Naive B cell (primary cell): ENCODE data around the gene RAD21L1. TPM values are rescaled to one million over a fixed set of nuclear protein-coding genes. Genes with fewer than 3 reads are reported as not detected.

Experiments used
- ATAC-seq, 2 donors: fragments of 150-1000 bp; cut with Tn5 transposase; 2 replicates each; pipeline ENCODE4 v1.10.0; 2021; ENCODE audit warnings: low read depth in 2 of 2, mild to moderate bottlenecking in 2 of 2, moderate library complexity in 2 of 2
- DNase-seq: peaks from one replicate; pipeline ENCODE4 v3.0.0; 2022
- H3K27ac Mint-ChIP-seq, 6 donors: one replicate each; pipeline ENCODE4 v1.8.0; 2020 to 2022; ENCODE audit warnings: mild to moderate bottlenecking in 6 of 6, mixed read lengths in 6 of 6, moderate library complexity in 5 of 6, inconsistent platforms in 2 of 6
- H3K27me3 Mint-ChIP-seq, 3 donors: one replicate each; pipeline ENCODE4 v1.8.0; 2021 to 2022; ENCODE audit warnings: mixed read lengths in 3 of 3, mild to moderate bottlenecking in 1 of 3
- H3K36me3 Mint-ChIP-seq, 2 donors: one replicate each; pipeline ENCODE4 v1.8.0; 2020 to 2022; ENCODE audit warnings: mixed read lengths in 2 of 2, inconsistent platforms in 1 of 2, mild to moderate bottlenecking in 1 of 2
- H3K4me1 Mint-ChIP-seq, 3 donors: one replicate each; pipeline ENCODE4 v1.8.0; 2020 to 2022; ENCODE audit warnings: mixed read lengths in 3 of 3, inconsistent platforms in 1 of 3, mild to moderate bottlenecking in 1 of 3, moderate library complexity in 1 of 3
- H3K4me3 Mint-ChIP-seq, 8 donors: one replicate each; pipeline ENCODE4 v1.8.0; 2020 to 2022; ENCODE audit warnings: mild to moderate bottlenecking in 8 of 8, mixed read lengths in 8 of 8, moderate library complexity in 8 of 8, inconsistent platforms in 2 of 8
- H3K9me3 Mint-ChIP-seq, 7 donors: one replicate each; pipeline ENCODE4 v1.8.0; 2020 to 2022; ENCODE audit warnings: mixed read lengths in 7 of 7, mild to moderate bottlenecking in 5 of 7, inconsistent platforms in 2 of 7, moderate library complexity in 1 of 7
- polyA plus RNA-seq, 6 donors: library from polyadenylated mRNA; unstranded; fragments of 300-500 nt; fragmentation: Illumina TruSeq; gene quantifications; one replicate each; pipeline ENCODE4 v1.2.3, GENCODE V29; 2021; ENCODE audit warnings: low read depth in 6 of 6

RAD21L1 gene
- polyA plus RNA-seq, 6 donors from 2014 or later: not detected

DNA sequence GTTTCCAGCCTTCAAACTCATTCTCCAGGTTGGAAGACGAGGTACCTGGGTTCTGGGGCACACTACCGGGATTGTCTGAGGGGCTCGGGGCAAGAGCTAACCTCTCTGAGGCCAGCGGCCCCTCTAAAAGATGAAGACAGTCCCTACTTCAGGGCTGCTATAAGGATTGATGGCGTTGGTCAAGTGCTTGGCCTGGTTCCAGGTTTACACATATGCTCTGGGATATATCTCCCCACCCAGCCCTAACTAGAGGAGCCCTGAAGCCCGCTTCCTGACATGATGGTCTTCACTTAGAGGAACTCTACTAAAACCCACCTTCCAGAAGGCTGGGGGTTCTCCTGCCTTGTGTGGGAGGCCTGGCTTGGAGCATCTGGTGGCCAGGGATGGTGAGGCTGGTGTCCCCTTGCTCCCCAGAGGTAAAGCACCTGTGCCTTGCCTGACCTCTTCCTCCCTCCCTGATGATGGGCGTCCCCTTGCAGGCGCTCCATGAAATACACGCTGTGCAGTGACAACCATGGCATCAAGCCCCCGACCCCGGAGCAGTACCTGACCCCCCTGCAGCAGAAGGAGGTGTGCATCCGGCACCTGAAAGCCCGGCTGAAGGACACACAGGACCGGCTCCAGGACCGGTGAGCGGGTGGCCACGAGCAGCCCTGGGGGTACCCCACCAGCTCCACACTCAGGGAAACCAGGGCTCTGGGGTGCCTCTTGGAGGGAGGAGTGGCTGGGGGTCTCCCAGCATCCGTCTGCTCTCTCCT is 74.4 kb downstream of the RAD21L1 start:
- DNase-seq: no peak
- no peak for ATAC-seq
- peaks cover 0 to 10% (median 0%) of the 10 kb centered on the region in 3 donors for H3K27me3 Mint-ChIP-seq
- H3K4me1 Mint-ChIP-seq: peaks cover 0 to 4% (median 4%) of the 10 kb centered on the region in 3 donors
- H3K27ac Mint-ChIP-seq: no peak overlapping the region
- no peak overlapping the region for H3K4me3 Mint-ChIP-seq
- no peaks in the 10 kb centered on the region for H3K9me3 Mint-ChIP-seq
- no peaks in the 10 kb centered on the region for H3K36me3 Mint-ChIP-seq

DNA sequence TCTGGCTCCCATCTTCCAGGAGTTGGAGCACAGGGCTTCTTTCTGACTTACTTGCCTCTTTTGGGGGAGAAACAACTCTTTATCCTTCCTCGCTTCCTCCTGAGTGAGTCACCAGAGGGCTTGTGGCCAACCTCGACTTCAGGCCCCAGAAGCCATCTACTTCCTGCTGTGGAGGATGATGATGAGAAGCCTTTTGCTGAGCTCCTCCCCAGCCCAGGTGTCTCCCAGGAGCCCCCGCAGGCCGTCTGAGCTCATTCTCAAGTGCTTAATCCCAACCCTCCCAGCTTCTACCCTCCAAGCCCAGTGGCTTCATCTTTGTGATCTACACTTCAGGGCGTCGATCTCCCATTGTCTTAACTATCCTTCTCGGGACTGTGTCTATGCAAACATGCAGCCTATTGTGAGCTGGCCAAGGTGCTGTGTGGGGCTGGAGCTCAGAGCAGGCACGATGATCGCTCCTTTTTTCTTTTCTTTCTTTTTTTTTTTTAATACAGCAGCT is 75.2 kb downstream of the RAD21L1 start:
- DNase-seq (no peak), ATAC-seq (no peak)
- Mint-ChIP-seq H3K4me3 (no peak overlapping the region), H3K4me1 (peaks cover 0 to 4% (median 4%) of the 10 kb centered on the region in 3 donors), H3K27ac (peak overlapping the region in 1 of 6 donors; percentile 69), H3K27me3 (peaks cover 0 to 10% (median 0%) of the 10 kb centered on the region in 3 donors), H3K36me3 (no peaks in the 10 kb centered on the region), H3K9me3 (no peaks in the 10 kb centered on the region)

DNA sequence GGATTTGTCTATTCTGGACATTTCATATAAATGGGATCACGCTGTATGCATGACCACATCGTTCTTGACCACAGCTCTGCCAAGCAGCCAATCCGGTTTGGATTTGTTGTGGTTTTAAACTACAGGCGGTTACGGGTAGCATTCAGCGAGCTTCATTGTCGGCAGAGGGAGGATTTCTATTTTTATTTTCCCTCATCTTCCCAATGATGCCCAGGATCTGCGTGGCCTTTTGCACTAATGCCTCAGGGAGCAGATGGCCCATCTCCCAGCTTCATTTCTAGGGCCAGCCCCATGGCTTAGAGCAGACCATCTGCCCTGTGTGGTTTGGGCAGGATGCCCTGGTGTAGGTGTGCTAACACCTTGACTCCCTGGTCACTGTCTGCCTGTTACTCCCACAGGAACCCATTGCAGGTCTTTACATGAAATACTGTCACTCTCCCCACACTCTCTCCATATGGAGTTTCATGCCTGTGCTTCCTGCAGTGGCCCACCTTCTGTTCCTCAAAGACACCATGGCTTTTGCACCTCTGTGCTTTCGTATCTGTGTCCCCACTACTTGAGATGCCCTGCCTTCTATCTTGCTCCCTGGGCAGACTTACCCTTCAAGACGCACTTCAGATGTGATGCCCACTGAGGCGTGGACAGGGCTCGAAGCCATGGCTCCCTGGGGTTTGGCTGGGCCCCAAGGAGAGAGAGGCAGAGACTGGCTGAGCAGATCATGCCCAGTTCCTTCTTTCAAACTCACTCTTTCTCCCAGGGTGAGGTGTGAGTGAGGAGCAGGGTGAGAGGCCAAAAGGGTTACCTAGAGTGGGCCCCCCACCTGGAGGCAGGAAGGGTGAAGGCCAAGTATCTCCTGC is 77.1 kb downstream of the RAD21L1 start:
- Mint-ChIP-seq H3K4me1 (peaks cover 0 to 4% (median 4%) of the 10 kb centered on the region in 3 donors), H3K4me3 (no peak overlapping the region), H3K36me3 (no peaks in the 10 kb centered on the region), H3K9me3 (no peaks in the 10 kb centered on the region), H3K27ac (peak overlapping the region in 1 of 6 donors; percentile 71), H3K27me3 (peaks cover 0 to 4% (median 0%) of the 10 kb centered on the region in 3 donors)
- ATAC-seq (peak; percentile 44 to 49), DNase-seq (no peak)

DNA sequence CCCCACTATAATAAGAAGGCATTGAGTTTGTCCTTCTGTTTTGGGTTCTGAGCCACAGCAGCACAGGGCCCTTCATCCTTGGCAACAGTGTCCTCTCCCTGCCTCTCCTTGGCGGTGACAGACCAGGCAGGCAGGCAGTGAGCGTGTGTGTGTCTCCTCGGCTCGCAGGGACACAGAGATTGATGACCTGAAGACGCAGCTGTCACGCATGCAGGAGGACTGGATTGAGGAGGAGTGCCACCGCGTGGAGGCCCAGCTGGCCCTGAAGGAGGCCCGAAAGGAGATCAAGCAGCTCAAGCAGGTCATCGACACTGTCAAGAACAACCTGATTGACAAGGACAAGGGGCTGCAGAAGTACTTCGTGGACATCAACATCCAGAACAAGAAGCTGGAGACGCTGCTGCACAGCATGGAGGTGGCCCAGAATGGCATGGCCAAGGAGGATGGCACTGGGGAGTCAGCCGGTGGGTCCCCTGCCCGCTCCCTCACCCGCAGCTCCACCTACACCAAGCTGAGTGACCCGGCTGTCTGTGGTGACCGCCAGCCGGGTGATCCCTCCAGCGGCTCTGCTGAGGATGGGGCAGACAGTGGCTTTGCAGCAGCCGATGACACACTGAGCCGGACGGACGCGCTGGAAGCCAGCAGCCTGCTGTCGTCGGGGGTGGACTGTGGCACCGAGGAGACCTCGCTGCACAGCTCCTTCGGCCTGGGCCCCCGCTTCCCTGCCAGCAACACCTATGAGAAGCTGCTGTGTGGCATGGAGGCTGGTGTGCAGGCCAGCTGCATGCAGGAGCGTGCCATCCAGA is 79.1 kb downstream of the RAD21L1 start:
- peaks cover 0 to 4% (median 4%) of the 10 kb centered on the region in 3 donors for H3K4me1 Mint-ChIP-seq
- H3K4me3 Mint-ChIP-seq: no peak overlapping the region
- DNase-seq: no peak
- H3K9me3 Mint-ChIP-seq: no peaks in the 10 kb centered on the region
- peak overlapping the region in 1 of 6 donors; percentile 28 for H3K27ac Mint-ChIP-seq
- no peak for ATAC-seq
- H3K27me3 Mint-ChIP-seq: peaks cover 0 to 4% (median 0%) of the 10 kb centered on the region in 3 donors
- no peaks in the 10 kb centered on the region for H3K36me3 Mint-ChIP-seq

Other genes with a start within 250 kb of the RAD21L1 start
- not detected for gene RSPO4, start 223.7 kb upstream of the RAD21L1 start, polyA plus RNA-seq
- 100 to 1,000 TPM; 138 to 181 (median 160) TPM for gene PSMF1, start 107.4 kb upstream of the RAD21L1 start, polyA plus RNA-seq
- not detected for gene TMEM74B, start 41.1 kb upstream of the RAD21L1 start, polyA plus RNA-seq
- gene C20orf202, start 22.6 kb upstream of the RAD21L1 start, polyA plus RNA-seq: under 1 TPM in 1 of 6 donors, not detected in 5; 0.41 TPM
- under 1 TPM in 5 of 6 donors, not detected in 1; 0.31 to 0.37 (median 0.35) TPM for gene SNPH, start 40.2 kb downstream of the RAD21L1 start, polyA plus RNA-seq
- 1 to 10 TPM in 2 of 6 donors, under 1 TPM in 3, not detected in 1; 0.60 to 1.4 (median 0.96) TPM for gene SDCBP2, start 103.1 kb downstream of the RAD21L1 start, polyA plus RNA-seq
- 10 to 100 TPM; 56.4 to 80.3 (median 66.4) TPM for gene FKBP1A, start 167.0 kb downstream of the RAD21L1 start, polyA plus RNA-seq
- 100 to 1,000 TPM; 108 to 134 (median 123) TPM for gene NSFL1C, start 240.8 kb downstream of the RAD21L1 start, polyA plus RNA-seq